IPS DF 4.7 (cell line): Measurements from ENCODE around the gene MS4A4A.
"Not testable (repeated sequence)": the region's sequence is repeated elsewhere in the genome, so short reads cannot be mapped to it uniquely, and the experiment has no call there.

Experiments used
- DNase-seq: peaks from one replicate; pipeline ENCODE4 v3.0.0-alpha.2; 2013; ENCODE audit warnings: low spot score; ENCODE audit errors: extremely low read depth

Gene MS4A4A

GRCh38 chr11:60301884-60302283 lies 21.4 kb downstream of the MS4A4A start:
- DNase-seq: not testable (repeated sequence)

DNA sequence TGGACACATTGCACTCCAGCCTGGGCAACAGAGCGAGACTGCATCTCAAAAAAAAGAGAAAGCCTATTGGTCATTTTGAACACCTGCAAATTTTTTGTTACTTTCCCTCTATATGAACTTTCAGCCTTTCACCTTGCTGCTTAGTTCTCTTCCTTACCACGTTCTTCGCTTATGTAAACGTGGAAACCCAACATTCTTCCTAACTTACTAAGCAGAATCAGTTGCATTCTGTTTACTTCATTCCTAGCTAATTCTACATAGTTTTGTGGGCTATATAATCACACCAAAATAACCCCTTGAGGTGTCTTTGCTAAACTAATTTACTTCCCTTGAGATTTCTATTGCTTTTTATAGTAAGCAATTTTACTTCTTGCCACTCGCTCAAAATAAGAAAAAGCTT lies 23.2 kb downstream of the MS4A4A start:
- DNase-seq: no peak

GRCh38 chr11:60305906-60306619 lies 25.6 kb downstream of the MS4A4A start:
- DNase-seq: no peak

DNA sequence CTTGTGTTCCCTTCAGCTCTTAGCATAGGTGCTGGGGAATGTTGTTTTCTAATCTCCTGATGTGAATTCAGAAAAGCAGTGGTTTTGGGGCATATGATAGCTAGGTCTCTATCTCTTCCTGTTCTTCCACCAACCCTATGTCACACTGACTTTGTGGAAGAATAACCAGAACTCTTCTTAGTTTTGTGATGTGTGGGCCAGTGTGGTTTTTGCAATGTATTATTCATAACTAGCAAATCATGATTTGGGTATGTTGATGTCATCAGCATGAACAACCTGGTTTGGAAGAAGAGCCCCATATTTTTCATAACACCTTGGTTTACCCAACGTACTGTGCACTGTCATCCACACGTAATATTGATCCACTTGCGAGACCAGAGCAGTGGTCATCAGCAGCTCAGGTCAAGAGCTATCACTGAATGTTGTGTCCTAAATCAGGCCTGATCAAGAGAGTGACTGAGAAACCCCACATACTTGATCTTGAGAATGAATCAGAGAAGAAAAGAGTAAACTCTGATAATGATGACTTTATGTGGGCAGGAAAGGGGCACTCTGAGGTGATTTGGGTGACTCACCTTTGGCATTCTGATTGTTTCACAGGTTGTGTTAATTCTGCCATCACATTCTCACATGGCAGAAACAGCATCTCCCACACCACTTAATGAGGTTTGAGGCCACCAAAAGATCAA lies 27.2 kb downstream of the MS4A4A start:
- DNase-seq: no peak

- DNase-seq: no peak
Measured at GRCh38 chr11:60310407-60310998, 30.0 kb downstream of the MS4A4A start.

GRCh38 chr11:60314635-60315321 lies 34.3 kb downstream of the MS4A4A start:
- DNase-seq: no peak

- DNase-seq: no peak
Measured at GRCh38 chr11:60315871-60316270, 35.4 kb downstream of the MS4A4A start.

- no peak for DNase-seq
Measured at GRCh38 chr11:60316317-60316716, 35.9 kb downstream of the MS4A4A start.

DNA sequence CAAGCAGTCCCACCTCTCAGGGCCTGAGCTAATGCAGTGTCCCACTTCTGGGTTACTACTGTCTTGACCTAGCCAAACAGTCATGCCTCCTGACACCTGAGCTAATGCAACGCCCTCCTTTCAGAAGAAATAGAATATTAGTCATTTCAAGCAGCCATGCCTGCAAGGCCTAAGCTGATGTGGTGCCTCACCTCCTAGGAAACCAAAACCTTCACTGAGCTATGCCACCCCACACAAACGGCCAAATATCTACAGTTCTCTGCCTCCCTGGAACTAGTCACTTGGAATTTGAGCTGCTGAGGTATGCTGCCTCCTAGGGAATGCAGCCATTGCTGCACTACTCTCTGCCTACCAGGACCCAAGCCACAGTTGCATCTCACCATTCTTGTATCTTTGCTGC lies 38.3 kb downstream of the MS4A4A start:
- no peak for DNase-seq

DNA sequence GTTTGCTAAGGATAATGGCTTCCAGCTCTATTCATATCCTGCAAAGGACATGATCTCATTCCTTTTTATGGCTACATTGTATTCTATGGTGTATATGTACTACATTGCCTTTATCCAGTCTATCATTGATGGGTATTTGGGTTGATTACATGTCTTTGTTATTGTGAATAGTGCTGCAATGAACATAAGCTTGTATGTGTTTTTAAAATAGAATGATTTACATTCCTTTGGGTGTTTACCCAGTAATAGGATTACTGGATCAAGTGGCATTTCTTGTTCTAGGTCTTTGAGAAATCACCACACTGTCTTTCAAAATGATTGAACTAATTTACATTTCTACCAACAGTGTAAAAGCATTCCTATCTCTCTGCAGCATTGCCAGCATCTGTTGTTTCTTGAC lies 40.6 kb downstream of the MS4A4A start:
- no peak for DNase-seq

GRCh38 chr11:60326955-60327354 lies 46.5 kb downstream of the MS4A4A start, which contains the start of gene MS4A6E:
MS4A6E (plus strand) TSS chr11:60327255; CDS start chr11:60334896, 7,641 bp downstream.
- no peak for DNase-seq

GRCh38 chr11:60328460-60328859 lies 48.0 kb downstream of the MS4A4A start:
- DNase-seq: no peak

DNA sequence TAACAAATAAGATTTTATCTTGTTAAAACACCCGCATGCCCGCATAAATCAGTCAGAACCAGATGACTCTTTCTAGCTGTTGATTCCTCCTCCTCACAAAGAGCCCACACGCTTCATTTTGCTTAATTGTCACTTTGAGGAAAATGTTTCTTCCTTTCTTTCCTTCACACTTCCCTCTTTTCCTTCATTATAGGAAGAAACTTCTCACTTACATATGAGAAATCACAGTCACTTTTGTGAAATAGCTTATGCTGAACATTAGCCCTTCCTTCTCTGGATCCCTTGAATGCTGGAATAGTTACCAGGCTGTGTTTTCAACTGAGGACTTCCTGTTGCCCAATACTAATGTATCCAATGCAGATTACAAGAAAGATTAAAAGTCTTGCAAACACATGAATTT lies 52.4 kb downstream of the MS4A4A start:
- DNase-seq: no peak

- peak; percentile 83 for DNase-seq
Measured at GRCh38 chr11:60334005-60334620, 53.6 kb downstream of the MS4A4A start.

DNA sequence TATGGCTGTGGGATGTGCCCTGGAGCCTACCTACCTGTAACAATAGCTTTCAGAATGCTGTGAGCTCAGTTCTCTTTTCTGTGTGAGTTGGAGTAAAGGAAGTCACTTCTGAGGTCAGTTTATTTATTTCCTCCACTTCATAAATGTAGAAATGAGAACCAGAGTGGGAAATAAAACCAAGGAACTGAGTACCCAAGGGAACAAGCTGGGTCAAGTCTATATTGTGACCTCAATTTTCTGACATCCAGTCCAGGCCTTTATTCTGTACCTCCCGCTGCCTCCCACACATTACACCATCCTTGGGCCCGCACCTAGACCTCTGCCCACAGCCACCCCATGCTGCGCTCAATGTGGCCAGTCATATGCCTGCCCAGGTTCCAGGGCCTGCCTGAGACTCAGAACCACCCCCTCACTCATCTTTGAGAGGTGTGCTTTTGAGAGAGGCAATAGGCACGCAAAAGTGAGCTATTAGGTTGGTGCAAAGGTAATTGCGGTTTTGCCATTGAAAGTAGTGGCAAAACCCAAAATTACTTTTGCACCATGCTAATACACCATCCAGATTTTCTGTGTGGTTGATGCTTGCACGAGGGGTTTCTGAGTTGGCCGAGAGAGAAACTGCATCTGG lies 56.4 kb downstream of the MS4A4A start:
- no peak for DNase-seq

DNA sequence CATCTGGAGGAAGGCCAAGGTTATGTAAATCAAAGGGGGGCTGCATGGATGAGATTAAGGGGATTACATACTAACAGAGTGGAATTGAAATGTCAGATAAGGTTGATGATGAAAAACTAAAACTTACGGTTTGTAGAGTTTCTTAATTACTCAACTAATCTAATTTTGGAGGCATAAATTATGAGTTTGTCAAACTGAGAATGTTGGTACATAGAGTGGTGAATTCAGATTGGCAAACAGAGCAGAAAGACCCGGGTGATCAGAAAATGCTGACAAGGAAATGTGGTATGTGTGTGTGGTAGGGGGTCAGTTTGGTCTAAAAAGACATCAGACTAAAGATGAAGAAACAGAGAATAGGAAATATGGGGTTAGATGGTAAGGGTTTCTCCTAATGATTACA lies 57.6 kb downstream of the MS4A4A start:
- DNase-seq: no peak

DNA sequence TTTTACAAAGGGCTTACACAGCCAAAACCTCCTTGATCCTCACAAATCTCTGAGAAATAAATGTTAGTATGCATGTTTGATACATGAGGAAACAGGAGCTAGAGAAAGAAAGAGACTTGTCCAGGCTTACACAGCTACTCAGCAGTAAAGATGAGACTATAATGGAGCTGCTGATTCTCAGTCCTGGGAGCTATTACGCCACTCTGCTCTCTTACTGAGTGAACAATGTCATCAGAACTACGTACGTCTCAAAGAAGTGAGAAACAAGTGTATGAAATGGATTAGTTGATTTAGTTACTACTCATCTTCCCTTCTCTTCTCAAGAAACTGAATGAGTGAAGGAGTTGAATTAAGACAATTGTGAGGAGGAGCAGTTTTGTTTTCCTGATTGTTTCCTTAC lies 58.9 kb downstream of the MS4A4A start:
- no peak for DNase-seq

GRCh38 chr11:60343094-60343704 lies 62.7 kb downstream of the MS4A4A start:
- DNase-seq: no peak

GRCh38 chr11:60344146-60344545 lies 63.7 kb downstream of the MS4A4A start:
- no peak for DNase-seq

DNA sequence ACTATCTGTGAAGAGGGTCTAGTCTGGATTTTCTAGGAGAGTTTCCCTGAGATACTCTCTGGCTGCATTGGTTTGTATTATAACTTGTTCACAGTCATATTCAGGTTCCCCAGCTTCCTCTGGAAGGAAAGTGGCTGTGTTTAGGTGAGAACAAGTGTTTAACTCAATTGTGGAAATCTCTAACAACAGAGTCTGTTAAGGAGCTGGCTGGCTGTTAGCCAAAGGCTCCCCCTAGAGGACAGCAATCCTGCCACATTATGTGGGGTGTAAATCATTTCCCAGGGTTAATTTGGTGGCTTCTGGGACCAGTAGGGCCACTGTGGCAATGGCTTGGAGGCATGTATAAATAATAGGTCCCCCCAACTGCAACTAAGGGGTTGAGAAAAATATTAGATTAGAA lies 65.0 kb downstream of the MS4A4A start:
- DNase-seq: no peak
